NCI-H2171 treated with DMSO at 0.1 percent for 48 hours (cell line): ENCODE data around the gene KLHL29.

Source experiments
- DNase-seq: peaks from one replicate; lab custom pipeline; 2025; lab: John Stamatoyannopoulos, UW

Gene KLHL29

DNA sequence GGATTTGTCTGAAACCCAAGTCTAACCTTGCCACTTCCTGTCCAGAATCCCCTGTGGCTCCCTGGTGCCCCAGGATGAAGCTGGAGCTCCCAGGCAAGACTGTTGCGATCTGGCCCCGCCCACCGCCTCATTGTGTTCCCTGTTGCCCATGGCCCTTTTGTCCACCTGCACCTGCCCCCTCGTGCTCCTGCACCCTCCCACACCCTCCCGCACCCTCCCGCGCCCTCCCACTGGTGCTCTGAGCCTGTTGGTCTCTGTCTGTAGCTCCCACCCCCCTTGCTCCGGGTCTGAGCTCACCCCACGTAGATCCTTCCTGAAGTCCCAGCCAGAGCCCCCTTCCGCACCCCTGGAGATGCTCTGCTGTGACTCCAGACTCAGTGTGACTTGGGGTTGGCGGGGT, 297.5 kb downstream of the KLHL29 start:
- no peak for DNase-seq

DNA sequence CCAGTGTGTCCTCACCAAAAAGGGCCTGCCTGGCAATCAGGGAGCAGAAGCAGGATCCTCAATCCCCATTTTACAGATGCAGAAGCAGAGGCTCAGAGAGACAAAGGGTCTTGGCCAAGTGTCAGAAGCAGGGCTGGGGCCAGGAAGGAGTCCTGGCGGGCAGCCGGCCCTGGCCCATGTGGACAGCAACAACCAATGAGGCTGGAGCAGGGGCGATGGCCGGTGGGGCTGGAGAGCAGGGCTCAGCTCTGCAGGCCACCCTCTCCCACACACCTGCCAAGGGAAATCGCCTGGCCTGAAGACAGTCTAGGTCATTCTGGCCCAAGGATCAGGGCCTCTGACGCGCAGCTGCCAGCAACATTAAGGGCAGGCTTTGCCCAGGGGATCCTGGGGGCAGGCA, 298.0 kb downstream of the KLHL29 start:
- no peak for DNase-seq

GRCh38 chr2:23684395-23685176, 299.6 kb downstream of the KLHL29 start:
- DNase-seq = no peak

GRCh38 chr2:23685181-23685580, 300.2 kb downstream of the KLHL29 start:
- no peak for DNase-seq

- no peak for DNase-seq
Measured at GRCh38 chr2:23685706-23686105, 300.7 kb downstream of the KLHL29 start.

- DNase-seq = no peak
Measured at GRCh38 chr2:23686405-23687029, 301.5 kb downstream of the KLHL29 start.

- DNase-seq = no peak
Measured at GRCh38 chr2:23687214-23687613, 302.2 kb downstream of the KLHL29 start.

- no peak for DNase-seq
Measured at GRCh38 chr2:23687713-23688112, 302.7 kb downstream of the KLHL29 start.

- no peak for DNase-seq
Measured at GRCh38 chr2:23688486-23689130, 303.6 kb downstream of the KLHL29 start.

DNA sequence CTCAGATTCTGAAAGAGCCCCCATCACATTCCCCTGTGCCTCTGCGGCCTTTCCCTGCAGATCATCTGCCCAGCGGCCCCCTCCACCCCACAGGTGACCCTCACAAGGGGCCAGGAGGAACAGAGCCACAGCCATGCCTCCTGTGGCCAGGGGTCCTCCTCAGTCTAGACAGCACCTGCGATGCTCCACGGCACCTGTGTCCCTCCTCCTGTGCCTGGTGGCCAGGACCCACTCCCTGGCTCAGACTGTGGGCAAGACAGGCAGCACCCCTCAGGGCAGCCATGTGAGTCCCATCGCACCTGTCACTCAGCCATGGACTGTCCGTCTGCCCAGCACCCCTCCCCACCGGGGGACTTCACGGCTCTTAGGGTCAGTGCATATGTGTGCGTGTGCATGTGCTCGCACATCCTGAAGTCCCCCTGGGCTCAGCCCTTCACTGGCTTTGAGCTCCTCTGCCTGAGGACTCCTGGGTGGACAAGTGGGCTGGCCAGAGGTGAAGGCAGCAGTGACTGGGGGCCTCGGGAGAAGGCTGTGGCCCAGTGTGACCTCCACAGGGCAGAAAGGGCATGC, 304.2 kb downstream of the KLHL29 start:
- DNase-seq = no peak

DNA sequence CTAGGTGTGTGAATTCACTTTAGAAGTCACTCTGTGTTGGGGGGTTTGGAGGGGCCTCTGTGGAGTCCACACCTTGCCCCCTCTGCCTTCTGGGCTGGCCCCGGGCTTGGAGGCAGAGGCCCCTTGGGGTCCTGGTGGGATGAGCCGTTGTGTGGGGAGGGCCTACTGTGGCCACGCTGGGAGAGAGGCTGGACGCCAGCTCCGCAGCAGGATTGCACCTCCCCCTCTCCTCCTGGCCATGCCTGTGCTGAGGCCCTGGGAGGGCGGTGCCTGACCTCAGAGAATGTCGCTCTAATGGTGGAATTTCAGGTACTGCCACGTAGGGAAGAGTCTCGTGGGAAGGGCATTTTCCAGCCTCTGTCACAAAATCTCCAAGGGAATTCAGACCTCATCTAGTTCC, 304.9 kb downstream of the KLHL29 start:
- no peak for DNase-seq

DNA sequence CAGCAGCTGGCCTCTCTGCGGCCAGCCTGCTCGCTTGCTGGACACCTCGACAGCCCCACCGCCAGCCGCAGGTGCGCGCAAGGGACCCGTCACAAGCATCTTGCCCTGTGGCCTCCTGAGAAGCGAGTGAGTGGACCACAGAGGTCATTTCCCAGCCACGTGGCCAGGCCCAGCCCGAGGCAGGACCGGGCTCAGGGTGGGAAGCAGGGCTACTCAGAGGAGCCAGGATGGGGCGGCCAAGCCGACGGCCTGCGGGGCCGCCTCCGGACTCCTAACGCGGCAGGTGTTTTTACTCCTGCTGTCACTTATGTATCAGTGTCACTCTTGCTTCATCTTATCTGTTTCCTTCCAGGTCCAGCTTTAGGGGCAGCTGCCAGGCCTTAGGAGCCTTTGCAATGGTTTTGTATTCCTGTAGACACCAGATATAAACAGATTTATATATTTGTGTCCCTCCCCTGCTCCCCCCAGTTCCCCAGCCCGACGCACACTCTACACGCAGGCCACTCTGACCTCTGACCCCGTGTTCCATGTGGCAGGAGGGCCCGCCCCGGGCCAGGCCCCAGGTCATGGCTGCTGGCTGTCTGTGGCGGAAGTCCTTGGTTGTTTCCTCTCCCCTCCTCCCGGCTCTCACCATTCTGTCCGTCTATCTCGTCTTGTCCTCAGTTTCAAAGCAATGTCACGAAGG, 305.6 kb downstream of the KLHL29 start:
- no peak for DNase-seq

DNA sequence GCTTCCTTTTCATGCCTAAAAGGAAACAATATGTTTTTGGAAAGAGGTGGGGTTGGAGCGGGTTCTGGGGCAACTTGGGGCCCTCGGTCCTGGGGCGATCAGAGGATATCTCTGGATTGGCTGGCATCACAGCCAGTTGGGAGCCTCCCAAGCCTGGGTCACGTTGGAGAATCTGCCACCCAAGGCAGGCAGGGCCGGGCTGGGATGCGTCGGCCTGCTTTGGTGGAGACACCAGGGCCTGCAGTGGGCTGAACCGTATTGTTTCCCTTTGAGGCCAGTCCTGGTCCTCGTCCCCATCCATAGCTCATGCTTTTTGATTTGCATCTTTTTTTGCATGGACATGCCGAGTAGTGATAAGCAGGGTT, 306.1 kb downstream of the KLHL29 start:
- DNase-seq = no peak

DNA sequence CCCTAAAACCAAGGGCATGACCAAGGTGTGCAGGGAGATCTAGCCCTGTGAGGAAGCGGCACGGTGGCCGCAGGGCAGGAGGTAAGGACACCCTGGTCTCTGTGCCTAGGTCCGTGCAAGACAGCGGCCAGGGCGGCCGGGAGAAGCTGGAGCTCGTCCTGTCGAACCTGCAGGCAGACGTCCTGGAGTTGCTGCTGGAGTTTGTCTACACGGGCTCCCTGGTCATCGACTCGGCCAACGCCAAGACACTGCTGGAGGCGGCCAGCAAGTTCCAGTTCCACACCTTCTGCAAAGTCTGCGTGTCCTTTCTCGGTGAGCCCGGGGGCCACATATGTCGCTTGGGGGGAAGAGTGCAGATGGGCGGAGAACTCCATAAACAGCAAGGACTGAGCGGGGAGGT, 306.6 kb downstream of the KLHL29 start:
- DNase-seq = no peak

DNA sequence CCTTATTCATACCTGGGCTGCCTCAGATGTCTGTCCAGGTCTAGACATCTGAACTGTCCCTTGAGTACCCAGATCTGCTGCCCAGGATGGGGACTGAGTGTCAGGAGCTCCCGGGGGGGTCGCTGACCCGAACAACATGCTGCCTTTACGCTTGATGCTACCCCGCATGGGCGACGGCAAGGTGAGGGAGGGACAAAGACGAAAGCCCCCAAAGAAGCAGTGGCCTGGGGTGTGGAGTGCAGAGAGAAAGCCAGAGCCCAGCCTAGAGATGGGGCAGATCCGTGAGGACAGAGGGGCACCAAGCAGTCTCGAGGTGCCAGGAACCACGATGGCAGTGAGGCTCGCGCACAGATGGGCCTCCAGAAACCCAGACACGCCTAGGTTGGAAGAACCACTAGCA, 307.3 kb downstream of the KLHL29 start:
- DNase-seq = no peak

DNA sequence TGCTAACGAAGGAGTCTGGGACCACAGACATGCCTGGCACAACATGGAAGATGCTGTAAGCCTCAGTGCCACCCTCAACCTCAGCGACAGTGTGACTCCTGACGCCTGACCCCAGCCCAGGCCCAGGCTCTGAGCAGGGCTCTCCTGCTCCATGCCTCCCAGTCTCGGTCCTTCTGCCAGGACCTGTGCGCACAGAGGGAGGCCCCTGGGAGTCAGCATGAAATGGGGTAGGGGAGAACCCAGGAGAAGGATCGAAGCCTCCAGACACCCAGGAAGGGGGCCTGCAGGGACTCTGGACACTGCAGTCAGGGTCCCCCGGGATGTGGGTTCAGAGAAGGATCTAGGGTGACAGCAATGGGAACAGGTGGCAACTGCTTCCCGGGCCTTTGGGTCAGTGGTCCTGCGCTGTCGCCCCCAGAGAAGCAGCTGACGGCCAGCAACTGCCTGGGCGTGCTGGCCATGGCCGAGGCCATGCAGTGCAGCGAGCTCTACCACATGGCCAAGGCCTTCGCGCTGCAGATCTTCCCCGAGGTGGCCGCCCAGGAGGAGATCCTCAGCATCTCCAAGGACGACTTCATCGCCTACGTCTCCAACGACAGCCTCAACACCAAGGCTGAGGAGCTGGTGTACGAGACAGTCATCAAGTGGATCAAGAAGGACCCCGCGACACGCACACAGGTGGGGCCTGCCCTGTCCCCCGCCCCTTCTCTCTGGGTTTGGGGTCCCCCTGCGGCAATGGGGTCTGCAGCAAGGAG, 308.0 kb downstream of the KLHL29 start:
- no peak for DNase-seq

- DNase-seq = no peak
Measured at GRCh38 chr2:23693606-23693951, 308.6 kb downstream of the KLHL29 start.

DNA sequence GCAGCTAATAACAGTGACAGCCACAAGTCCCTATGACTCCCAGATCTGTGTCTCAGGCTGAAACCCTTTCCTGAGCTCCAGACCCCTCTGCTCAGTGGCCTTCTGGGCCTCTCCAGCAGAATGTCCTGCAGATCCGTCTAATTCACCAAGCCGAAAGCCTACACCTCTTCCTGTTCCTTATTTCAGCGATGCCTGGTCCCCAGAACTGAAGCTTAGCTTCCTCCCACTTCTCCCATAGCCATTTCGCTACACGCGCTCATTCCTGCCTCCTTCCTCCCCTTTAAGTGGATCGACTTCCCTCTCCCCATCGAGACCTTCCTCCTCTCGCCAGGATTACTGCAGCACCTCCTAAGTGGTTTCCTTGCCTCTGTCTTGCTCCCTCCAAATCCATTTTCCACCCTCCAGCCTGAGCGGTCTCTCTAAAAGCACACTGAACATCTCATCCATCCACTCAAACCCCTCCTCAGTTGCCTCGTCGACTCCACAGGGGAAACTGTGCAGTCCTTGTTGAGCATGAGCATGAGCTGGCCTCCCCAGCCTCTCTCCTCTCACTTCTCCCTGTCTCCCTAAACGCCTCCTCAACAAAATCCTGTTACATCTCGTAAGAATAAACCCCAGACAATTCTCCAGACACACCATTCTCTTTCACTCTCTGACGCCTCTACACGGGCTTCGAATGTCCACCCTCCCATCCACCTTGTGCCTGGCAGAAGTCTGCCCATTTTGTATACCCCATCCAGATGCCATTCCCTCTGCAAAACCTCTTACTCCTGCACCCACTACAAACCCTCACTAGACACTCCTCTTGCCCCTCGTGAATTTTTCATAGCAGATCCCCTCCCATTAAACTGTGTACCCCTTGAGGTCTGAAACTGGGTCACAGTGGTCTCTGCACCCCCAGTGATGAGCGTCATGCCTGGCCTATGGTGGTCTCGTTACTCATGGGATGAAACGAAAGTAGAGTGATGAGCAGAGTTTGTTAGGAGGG, 309.4 kb downstream of the KLHL29 start:
- no peak for DNase-seq

DNA sequence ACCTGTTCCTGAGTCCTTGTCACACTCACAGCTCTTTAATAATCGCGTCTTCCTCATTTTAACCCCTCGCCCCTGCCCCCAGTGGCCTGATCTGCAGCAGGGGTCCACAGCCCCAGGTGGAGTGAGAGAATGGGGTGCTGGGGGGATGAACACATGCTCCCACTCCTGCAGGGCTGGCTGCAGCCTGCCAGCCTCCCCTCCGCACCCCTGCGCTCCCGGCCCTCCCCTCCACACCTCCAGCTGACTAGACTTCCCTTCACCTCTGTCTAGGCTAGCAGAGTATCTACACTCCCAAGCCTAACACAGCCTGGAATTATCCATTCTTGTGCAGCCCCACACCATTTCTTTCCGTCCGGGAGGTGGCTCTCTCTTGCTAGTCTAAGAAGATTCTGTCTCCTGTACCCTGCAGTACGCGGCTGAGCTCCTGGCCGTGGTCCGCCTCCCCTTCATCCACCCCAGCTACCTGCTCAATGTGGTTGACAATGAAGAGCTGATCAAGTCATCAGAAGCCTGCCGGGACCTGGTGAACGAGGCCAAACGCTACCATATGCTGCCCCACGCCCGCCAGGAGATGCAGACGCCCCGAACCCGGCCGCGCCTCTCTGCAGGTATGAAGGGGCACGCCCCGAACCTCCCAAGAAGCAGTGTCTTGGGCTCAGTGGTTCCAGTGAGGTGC, 310.4 kb downstream of the KLHL29 start:
- DNase-seq = no peak
